HEK293 (cell line): ENCODE measurements around the gene FAM184A.

Experiments used
- MYNN ChIP-seq: fragments of 450-650 bp; formaldehyde crosslinking; IDR thresholded peaks from 2 replicates; pipeline ENCODE4 v1.5.1; 2016; ENCODE audit warnings: missing biosample characterization, missing genetic modification characterization, borderline replicate concordance
- SALL2 ChIP-seq: fragments of 450-650 bp; formaldehyde crosslinking; IDR thresholded peaks from 2 replicates; pipeline ENCODE4 v1.5.0; 2017; ENCODE audit warnings: missing biosample characterization, mild to moderate bottlenecking, missing genetic modification characterization, borderline replicate concordance
- ZBTB21 ChIP-seq: fragments of 450-650 bp; formaldehyde crosslinking; IDR thresholded peaks from 2 replicates; pipeline ENCODE4 v1.5.1; 2017; ENCODE audit warnings: missing biosample characterization, missing genetic modification characterization
- ZNF169 ChIP-seq: fragments of 450-650 bp; formaldehyde crosslinking; IDR thresholded peaks from 2 replicates; pipeline ENCODE4 v1.5.1; 2016; ENCODE audit warnings: missing biosample characterization, missing genetic modification characterization
- ZNF223 ChIP-seq: fragments of 450-650 bp; formaldehyde crosslinking; IDR thresholded peaks from 2 replicates; pipeline ENCODE4 v1.5.1; 2016; ENCODE audit warnings: missing biosample characterization, missing genetic modification characterization
- TF ChIP-seq, protein P1 (sequence below): fragments of 450-650 bp; formaldehyde crosslinking; IDR thresholded peaks from 2 replicates; pipeline ENCODE4 v1.5.1; 2016; ENCODE audit warnings: missing biosample characterization, missing genetic modification characterization
- TF ChIP-seq, protein P2 (sequence below): fragments of 450-650 bp; formaldehyde crosslinking; optimal IDR thresholded peaks from 2 replicates; pipeline ENCODE3; 2016; ENCODE audit warnings: missing biosample characterization, mild to moderate bottlenecking, missing genetic modification characterization
- TF ChIP-seq, protein P3 (sequence below): fragments of 450-650 bp; formaldehyde crosslinking; IDR thresholded peaks from 2 replicates; pipeline ENCODE4 v1.5.1; 2016; ENCODE audit warnings: missing biosample characterization, missing genetic modification characterization, low read depth
- TF ChIP-seq, protein P4 (sequence below): fragments of 450-650 bp; formaldehyde crosslinking; IDR thresholded peaks from 2 replicates; pipeline ENCODE4 v1.5.1; 2016; ENCODE audit warnings: missing biosample characterization, missing genetic modification characterization, borderline replicate concordance
- TF ChIP-seq, protein P5 (sequence below): sonication (generic); formaldehyde crosslinking; IDR thresholded peaks from 2 replicates; pipeline ENCODE4 v1.8.1; 2022; ENCODE audit warnings: mild to moderate bottlenecking, moderate library complexity, missing genetic modification reagents
- TF ChIP-seq, protein P6 (sequence below): fragments of 450-650 bp; IDR thresholded peaks from 2 replicates; pipeline ENCODE4 v1.5.1; 2018; ENCODE audit warnings: missing biosample characterization, mild to moderate bottlenecking, missing genetic modification characterization

DNA sequence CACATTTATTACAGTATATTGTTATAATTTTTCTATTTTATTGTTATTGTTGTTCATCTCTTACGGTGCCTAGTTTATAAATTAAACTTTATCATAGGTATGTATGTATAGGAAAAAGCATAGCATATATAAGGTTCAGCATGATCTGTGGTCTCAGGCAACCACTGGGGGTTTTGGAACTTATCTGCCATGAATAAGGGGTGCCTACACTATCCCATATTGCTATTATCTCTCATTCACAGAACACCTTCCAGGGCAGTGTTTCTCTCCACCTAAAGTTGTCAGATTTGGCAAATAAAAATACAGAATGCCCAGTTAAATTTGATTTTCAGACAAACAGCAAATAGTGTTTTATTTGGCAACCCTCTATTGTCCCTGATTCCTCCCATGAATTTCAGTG is 35.5 kb upstream of the FAM184A start:
- TF ChIP-seq SALL2 (tag by site-specific recombination) (no peak), ZBTB21 (tag by site-specific recombination) (no peak), ZNF223 (tag by site-specific recombination) (no peak), MYNN (tag by site-specific recombination) (no peak), ZNF169 (tag by site-specific recombination) (no peak)
- TF ChIP-seq, protein P1, sequence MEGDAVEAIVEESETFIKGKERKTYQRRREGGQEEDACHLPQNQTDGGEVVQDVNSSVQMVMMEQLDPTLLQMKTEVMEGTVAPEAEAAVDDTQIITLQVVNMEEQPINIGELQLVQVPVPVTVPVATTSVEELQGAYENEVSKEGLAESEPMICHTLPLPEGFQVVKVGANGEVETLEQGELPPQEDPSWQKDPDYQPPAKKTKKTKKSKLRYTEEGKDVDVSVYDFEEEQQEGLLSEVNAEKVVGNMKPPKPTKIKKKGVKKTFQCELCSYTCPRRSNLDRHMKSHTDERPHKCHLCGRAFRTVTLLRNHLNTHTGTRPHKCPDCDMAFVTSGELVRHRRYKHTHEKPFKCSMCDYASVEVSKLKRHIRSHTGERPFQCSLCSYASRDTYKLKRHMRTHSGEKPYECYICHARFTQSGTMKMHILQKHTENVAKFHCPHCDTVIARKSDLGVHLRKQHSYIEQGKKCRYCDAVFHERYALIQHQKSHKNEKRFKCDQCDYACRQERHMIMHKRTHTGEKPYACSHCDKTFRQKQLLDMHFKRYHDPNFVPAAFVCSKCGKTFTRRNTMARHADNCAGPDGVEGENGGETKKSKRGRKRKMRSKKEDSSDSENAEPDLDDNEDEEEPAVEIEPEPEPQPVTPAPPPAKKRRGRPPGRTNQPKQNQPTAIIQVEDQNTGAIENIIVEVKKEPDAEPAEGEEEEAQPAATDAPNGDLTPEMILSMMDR (tag by site-specific recombination), result no peak
- TF ChIP-seq, protein P2, sequence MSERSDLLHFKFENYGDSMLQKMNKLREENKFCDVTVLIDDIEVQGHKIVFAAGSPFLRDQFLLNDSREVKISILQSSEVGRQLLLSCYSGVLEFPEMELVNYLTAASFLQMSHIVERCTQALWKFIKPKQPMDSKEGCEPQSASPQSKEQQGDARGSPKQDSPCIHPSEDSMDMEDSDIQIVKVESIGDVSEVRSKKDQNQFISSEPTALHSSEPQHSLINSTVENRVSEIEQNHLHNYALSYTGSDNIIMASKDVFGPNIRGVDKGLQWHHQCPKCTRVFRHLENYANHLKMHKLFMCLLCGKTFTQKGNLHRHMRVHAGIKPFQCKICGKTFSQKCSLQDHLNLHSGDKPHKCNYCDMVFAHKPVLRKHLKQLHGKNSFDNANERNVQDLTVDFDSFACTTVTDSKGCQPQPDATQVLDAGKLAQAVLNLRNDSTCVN (tag by site-specific recombination), result no peak
- TF ChIP-seq, protein P3, sequence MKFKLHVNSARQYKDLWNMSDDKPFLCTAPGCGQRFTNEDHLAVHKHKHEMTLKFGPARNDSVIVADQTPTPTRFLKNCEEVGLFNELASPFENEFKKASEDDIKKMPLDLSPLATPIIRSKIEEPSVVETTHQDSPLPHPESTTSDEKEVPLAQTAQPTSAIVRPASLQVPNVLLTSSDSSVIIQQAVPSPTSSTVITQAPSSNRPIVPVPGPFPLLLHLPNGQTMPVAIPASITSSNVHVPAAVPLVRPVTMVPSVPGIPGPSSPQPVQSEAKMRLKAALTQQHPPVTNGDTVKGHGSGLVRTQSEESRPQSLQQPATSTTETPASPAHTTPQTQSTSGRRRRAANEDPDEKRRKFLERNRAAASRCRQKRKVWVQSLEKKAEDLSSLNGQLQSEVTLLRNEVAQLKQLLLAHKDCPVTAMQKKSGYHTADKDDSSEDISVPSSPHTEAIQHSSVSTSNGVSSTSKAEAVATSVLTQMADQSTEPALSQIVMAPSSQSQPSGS, result no peak
- TF ChIP-seq, protein P4, sequence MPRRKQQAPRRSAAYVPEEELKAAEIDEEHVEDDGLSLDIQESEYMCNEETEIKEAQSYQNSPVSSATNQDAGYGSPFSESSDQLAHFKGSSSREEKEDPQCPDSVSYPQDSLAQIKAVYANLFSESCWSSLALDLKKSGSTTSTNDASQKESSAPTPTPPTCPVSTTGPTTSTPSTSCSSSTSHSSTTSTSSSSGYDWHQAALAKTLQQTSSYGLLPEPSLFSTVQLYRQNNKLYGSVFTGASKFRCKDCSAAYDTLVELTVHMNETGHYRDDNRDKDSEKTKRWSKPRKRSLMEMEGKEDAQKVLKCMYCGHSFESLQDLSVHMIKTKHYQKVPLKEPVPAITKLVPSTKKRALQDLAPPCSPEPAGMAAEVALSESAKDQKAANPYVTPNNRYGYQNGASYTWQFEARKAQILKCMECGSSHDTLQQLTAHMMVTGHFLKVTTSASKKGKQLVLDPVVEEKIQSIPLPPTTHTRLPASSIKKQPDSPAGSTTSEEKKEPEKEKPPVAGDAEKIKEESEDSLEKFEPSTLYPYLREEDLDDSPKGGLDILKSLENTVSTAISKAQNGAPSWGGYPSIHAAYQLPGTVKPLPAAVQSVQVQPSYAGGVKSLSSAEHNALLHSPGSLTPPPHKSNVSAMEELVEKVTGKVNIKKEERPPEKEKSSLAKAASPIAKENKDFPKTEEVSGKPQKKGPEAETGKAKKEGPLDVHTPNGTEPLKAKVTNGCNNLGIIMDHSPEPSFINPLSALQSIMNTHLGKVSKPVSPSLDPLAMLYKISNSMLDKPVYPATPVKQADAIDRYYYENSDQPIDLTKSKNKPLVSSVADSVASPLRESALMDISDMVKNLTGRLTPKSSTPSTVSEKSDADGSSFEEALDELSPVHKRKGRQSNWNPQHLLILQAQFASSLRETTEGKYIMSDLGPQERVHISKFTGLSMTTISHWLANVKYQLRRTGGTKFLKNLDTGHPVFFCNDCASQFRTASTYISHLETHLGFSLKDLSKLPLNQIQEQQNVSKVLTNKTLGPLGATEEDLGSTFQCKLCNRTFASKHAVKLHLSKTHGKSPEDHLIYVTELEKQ, result no peak
- TF ChIP-seq, protein P5, sequence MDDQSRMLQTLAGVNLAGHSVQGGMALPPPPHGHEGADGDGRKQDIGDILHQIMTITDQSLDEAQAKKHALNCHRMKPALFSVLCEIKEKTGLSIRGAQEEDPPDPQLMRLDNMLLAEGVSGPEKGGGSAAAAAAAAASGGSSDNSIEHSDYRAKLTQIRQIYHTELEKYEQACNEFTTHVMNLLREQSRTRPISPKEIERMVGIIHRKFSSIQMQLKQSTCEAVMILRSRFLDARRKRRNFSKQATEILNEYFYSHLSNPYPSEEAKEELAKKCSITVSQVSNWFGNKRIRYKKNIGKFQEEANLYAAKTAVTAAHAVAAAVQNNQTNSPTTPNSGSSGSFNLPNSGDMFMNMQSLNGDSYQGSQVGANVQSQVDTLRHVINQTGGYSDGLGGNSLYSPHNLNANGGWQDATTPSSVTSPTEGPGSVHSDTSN (CRISPR knock-in tag), result no peak
- TF ChIP-seq, protein P6, sequence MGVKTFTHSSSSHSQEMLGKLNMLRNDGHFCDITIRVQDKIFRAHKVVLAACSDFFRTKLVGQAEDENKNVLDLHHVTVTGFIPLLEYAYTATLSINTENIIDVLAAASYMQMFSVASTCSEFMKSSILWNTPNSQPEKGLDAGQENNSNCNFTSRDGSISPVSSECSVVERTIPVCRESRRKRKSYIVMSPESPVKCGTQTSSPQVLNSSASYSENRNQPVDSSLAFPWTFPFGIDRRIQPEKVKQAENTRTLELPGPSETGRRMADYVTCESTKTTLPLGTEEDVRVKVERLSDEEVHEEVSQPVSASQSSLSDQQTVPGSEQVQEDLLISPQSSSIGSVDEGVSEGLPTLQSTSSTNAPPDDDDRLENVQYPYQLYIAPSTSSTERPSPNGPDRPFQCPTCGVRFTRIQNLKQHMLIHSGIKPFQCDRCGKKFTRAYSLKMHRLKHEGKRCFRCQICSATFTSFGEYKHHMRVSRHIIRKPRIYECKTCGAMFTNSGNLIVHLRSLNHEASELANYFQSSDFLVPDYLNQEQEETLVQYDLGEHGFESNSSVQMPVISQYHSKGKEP, result no peak
